Activated B cell treated with CpG ODN at 0.5 μM for 24 hours (primary cell): Measurements from ENCODE around the gene MPG. TPM values are rescaled to one million over a fixed set of nuclear protein-coding genes. Genes with fewer than 3 reads are reported as not detected.
"Not testable (repeated sequence)": the region's sequence is repeated elsewhere in the genome, so short reads cannot be mapped to it uniquely, and the experiment has no call there.

ENCODE experiments used
- ATAC-seq: fragments of 200-7000 bp; cut with Tn5 transposase; one replicate; pipeline ENCODE4 v1.10.0; 2021; ENCODE audit warnings: low read depth, mild to moderate bottlenecking, moderate library complexity
- CTCF ChIA-PET: fragments of 350-600 bp; sonication (Branson Sonifier 250); formaldehyde crosslinking; loops from one replicate; lab custom pipeline; 2021; ENCODE audit warnings: antibody characterized with exemption; lab: Charles Lee
- POLR2A ChIA-PET: fragments of 350-600 bp; sonication (Branson Sonifier 250); formaldehyde crosslinking; loops from one replicate; lab custom pipeline; 2021; ENCODE audit warnings: antibody characterized with exemption; lab: Charles Lee
- DNase-seq: peaks from one replicate; pipeline ENCODE4 v3.0.0; 2022
- H3K27ac Mint-ChIP-seq: one replicate; pipeline ENCODE4 v1.8.0; 2020; ENCODE audit warnings: mixed read lengths
- H3K27me3 Mint-ChIP-seq: one replicate; pipeline ENCODE4 v1.8.0; 2021; ENCODE audit warnings: mixed read lengths
- H3K36me3 Mint-ChIP-seq: one replicate; pipeline ENCODE4 v1.8.0; 2021; ENCODE audit warnings: low read depth, mixed read lengths
- H3K4me1 Mint-ChIP-seq: one replicate; pipeline ENCODE4 v1.8.0; 2021; ENCODE audit warnings: mixed read lengths
- H3K4me3 Mint-ChIP-seq: one replicate; pipeline ENCODE4 v1.8.0; 2020; ENCODE audit warnings: mild to moderate bottlenecking, mixed read lengths
- H3K9me3 Mint-ChIP-seq: one replicate; pipeline ENCODE4 v1.8.0; 2020; ENCODE audit warnings: mixed read lengths
- CTCF ChIP-seq: fragments of 200-600 bp; IDR thresholded peaks from one replicate; pipeline ENCODE4 v1.8.0; 2022; ENCODE audit warnings: antibody characterized with exemption, mild to moderate bottlenecking
- intact Hi-C: fragments of 100-400 bp; cut with micrococcal nuclease; formaldehyde crosslinking; loops from one replicate; pipeline ENCODE4 v1.15.1; 2024
- total RNA-seq: library from RNA; stranded (reverse); gene quantifications from 2 replicates; pipeline ENCODE4 v1.2.3, GENCODE V29; 2022

The MPG gene
- total RNA-seq, 1 donor from 2014 or later = 51.7 TPM

- DNase-seq (peak; percentile 42), ATAC-seq (peak; percentile 67)
- POLR2A ChIA-PET = interaction anchor here (2.3 kb wide), 1 partner anchor 18 kb away, joined by 23 read pairs; the partner anchor contains the start of genes POLR3K and SNRNP25
- peak overlapping the region; percentile 68 for H3K4me3 Mint-ChIP-seq
- peaks cover 77% of the 10 kb centered on the region for H3K4me1 Mint-ChIP-seq
- H3K9me3 Mint-ChIP-seq = no peaks in the 10 kb centered on the region
- peak overlapping the region; percentile 95 for H3K27ac Mint-ChIP-seq
- TF ChIP-seq CTCF = no peak
- CTCF ChIA-PET = no interaction called here
- H3K36me3 Mint-ChIP-seq = no peaks in the 10 kb centered on the region
- H3K27me3 Mint-ChIP-seq = no peaks in the 10 kb centered on the region
- intact Hi-C loops = no loop called here
Measured at GRCh38 chr16:35011-35677, 42.9 kb upstream of the MPG start.

- Mint-ChIP-seq H3K4me3 (peak overlapping the region; percentile 68), H3K27ac (peak overlapping the region; percentile 95), H3K4me1 (peaks cover 73% of the 10 kb centered on the region), H3K36me3 (no peaks in the 10 kb centered on the region), H3K9me3 (no peaks in the 10 kb centered on the region), H3K27me3 (no peaks in the 10 kb centered on the region)
- ChIA-PET CTCF (no interaction called here), POLR2A (interaction anchor here (2.3 kb wide), 1 partner anchor 17 kb away, joined by 23 read pairs; the partner anchor contains the start of genes POLR3K and SNRNP25)
- DNase-seq (no peak), ATAC-seq (no peak)
- intact Hi-C loops = no loop called here
- TF ChIP-seq CTCF = no peak
Measured at GRCh38 chr16:35678-36305, 42.2 kb upstream of the MPG start.

GRCh38 chr16:36336-36984, 41.6 kb upstream of the MPG start:
- no peaks in the 10 kb centered on the region for H3K9me3 Mint-ChIP-seq
- peak overlapping the region; percentile 95 for H3K27ac Mint-ChIP-seq
- H3K4me3 Mint-ChIP-seq = peak overlapping the region; percentile 48

GRCh38 chr16:37511-37910, 40.5 kb upstream of the MPG start:
- peaks cover 74% of the 10 kb centered on the region for H3K4me1 Mint-ChIP-seq
- H3K9me3 Mint-ChIP-seq = no peaks in the 10 kb centered on the region
- H3K36me3 Mint-ChIP-seq = peaks cover 11% of the 10 kb centered on the region
- H3K4me3 Mint-ChIP-seq = no peak overlapping the region
- intact Hi-C loops = no loop called here
- ChIA-PET POLR2A (interaction anchor here (0.6 to 2.9 kb wide), 5 partner anchors 16 to 1927 kb away, joined by 3 to 50 read pairs (median 3); partner anchors contain the start of genes POLR3K, RPS2 and SNRNP25), CTCF (interaction anchor here (0.7 to 2.7 kb wide), 2 partner anchors 15 to 54 kb away, joined by 6 to 11 read pairs; partner anchors contain the start of genes POLR3K and SNRNP25)
- H3K27me3 Mint-ChIP-seq = no peaks in the 10 kb centered on the region
- DNase-seq = no peak
- peak; percentile 40 for ATAC-seq
- TF ChIP-seq CTCF = no peak
- peak overlapping the region; percentile 95 for H3K27ac Mint-ChIP-seq

More at GRCh38 chr16:36336-36984, 41.6 kb upstream of the MPG start:
- ChIA-PET POLR2A (interaction anchor here (2.9 kb wide), 1 partner anchor 17 kb away, joined by 50 read pairs; the partner anchor contains the start of genes POLR3K and SNRNP25), CTCF (no interaction called here)
- DNase-seq = no peak
- peaks cover 73% of the 10 kb centered on the region for H3K4me1 Mint-ChIP-seq
- no peak for TF ChIP-seq CTCF
- ATAC-seq = no peak
- H3K36me3 Mint-ChIP-seq = peaks cover 3% of the 10 kb centered on the region
- no peaks in the 10 kb centered on the region for H3K27me3 Mint-ChIP-seq
- intact Hi-C loops = no loop called here

GRCh38 chr16:38206-38605, 39.8 kb upstream of the MPG start:
- Mint-ChIP-seq H3K36me3 (peaks cover 18% of the 10 kb centered on the region), H3K4me1 (peaks cover 74% of the 10 kb centered on the region), H3K27ac (peak overlapping the region; percentile 95)
- intact Hi-C loops, H3K9me3 Mint-ChIP-seq, H3K27me3 Mint-ChIP-seq, DNase-seq, ATAC-seq, H3K4me3 Mint-ChIP-seq: not testable (repeated sequence)
- POLR2A ChIA-PET = interaction anchor here (1.5 to 2.9 kb wide), 3 partner anchors 15 to 197 kb away, joined by 5 to 50 read pairs (median 16); partner anchors contain the start of genes FAM234A, MPG, POLR3K and SNRNP25
- CTCF ChIA-PET = interaction anchor here (1.4 to 2.7 kb wide), 4 partner anchors 15 to 59 kb away, joined by 3 to 12 read pairs (median 10); partner anchors contain the start of genes POLR3K and SNRNP25
